Thoracic aorta (tissue), 2 donors: ENCODE measurements around the gene TECPR2. TPM values are rescaled to one million over a fixed set of nuclear protein-coding genes. Genes with fewer than 3 reads are reported as not detected.

Experiments
- ATAC-seq: fragments of 150-250 bp; one replicate; pipeline ENCODE4 v1.8.0; 2017; ENCODE audit warnings: low read depth; ENCODE audit not compliant: insufficient number of reproducible peaks, low FRiP score
- DNase-seq: peaks from one replicate; pipeline ENCODE4 v3.0.0-alpha.2; 2020; ENCODE audit warnings: low spot score
- H3K27ac ChIP-seq, 2 donors: fragments of 200-600 bp; sonication (generic); 1 replicate in 1 of 2; 2 replicates in 1 of 2; pipeline ENCODE4 v1.5.1; 2016; ENCODE audit warnings: mild to moderate bottlenecking in 2 of 2, moderate library complexity in 2 of 2
- H3K27me3 ChIP-seq: fragments of 200-600 bp; sonication (generic); replicated peaks from 2 replicates; pipeline ENCODE4 v1.6.0; 2016; ENCODE audit warnings: mild to moderate bottlenecking; ENCODE audit not compliant: insufficient read depth
- H3K36me3 ChIP-seq: fragments of 200-600 bp; sonication (generic); one replicate; pipeline ENCODE4 v1.5.1; 2016
- H3K4me1 ChIP-seq, 2 donors: fragments of 200-600 bp; sonication (generic); 1 replicate in 1 of 2; 2 replicates in 1 of 2; pipeline versions ENCODE4 v1.5.1 to v1.6.0; 2016; ENCODE audit warnings: low read depth in 2 of 2, mild to moderate bottlenecking in 1 of 2; ENCODE audit not compliant: control insufficient read depth in 1 of 2
- H3K4me3 ChIP-seq: fragments of 200-600 bp; sonication (generic); 2 replicates; pipeline ENCODE4 v1.5.1; 2016; ENCODE audit warnings: mild to moderate bottlenecking
- H3K9me3 ChIP-seq: fragments of 200-600 bp; sonication (generic); 2 replicates; pipeline ENCODE4 v1.5.1; 2016
- CTCF ChIP-seq: fragments of 200-600 bp; sonication (generic); IDR thresholded peaks from one replicate; pipeline ENCODE4 v1.5.1; 2019; ENCODE audit warnings: antibody characterized with exemption
- total RNA-seq, 2 donors: library from RNA; depleted of rRNA; stranded (reverse); fragments of >200 nt; gene quantifications; one replicate each; pipeline versions ENCODE4 v1.1.0 to v1.2.3, GENCODE V29; 2016

The TECPR2 gene
- total RNA-seq, 2 donors from 2014 or later, result 36.5 to 41.3 TPM

DNA sequence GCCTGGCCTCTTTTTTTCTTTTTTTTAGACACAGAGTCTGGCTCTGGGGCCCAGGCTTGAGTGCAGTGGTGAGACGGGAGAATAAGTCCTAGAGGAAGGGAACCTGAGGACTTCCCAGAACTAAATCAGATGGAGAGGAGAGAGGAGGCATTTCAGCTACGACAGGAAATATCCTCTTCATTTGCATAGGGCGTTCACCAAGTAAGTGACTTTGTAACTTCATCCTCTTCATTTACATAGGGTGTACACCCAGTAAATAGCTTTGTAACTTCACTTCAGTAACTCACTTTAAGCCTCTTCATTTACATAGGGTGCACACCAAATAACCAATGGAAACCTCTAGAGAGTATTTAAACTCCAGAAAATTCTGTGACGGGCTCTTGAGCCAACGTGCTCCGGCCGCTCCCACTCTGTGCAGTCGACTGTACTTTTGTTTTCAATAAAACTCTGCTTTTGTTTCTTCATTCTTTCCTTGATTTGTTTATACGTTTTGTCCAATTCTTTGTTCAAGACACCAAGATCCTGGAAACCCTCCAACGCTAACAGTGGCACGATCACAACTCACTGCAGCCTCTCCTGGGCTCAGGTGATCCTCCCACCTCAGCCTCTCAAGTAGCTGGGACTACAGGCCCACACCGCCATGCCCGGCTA, 168.2 kb downstream of the TECPR2 start:
- no peak for TF ChIP-seq CTCF
- H3K9me3 ChIP-seq, result no peaks in the 10 kb centered on the region
- H3K27me3 ChIP-seq, result no peaks in the 10 kb centered on the region
- ATAC-seq (no peak), DNase-seq (no peak)
- no peak overlapping the region for H3K27ac ChIP-seq
- H3K36me3 ChIP-seq, result no peaks in the 10 kb centered on the region
- no peaks in the 10 kb centered on the region for H3K4me1 ChIP-seq
- H3K4me3 ChIP-seq, result no peak overlapping the region

DNA sequence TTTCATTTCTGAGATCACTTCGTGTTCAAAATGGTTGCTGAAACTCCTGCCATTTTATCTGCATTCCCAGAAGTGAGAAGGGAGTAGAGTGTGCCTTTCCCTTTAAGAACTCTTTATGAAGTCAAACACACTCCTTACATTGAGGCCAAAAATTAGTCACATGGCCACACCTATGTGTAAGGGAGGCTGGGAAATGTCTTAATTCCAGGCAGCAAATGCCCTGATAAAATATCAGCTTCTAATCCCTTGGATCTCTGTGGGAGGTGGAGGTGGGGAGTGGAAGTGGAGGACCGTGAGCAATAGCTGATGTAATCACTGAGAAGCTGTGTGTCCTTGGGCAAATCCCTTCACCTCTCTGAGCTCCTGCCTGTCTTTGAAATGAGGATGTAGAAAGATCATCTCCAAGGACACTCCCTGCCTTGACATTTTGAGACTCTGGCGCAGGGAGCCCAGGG, 169.5 kb downstream of the TECPR2 start:
- Histone ChIP-seq H3K27ac (no peak overlapping the region), H3K9me3 (no peaks in the 10 kb centered on the region), H3K4me1 (no peaks in the 10 kb centered on the region), H3K36me3 (no peaks in the 10 kb centered on the region), H3K27me3 (no peaks in the 10 kb centered on the region), H3K4me3 (no peak overlapping the region)
- DNase-seq (no peak), ATAC-seq (no peak)
- TF ChIP-seq CTCF, result no peak

GRCh38 chr14:102537981-102538601, 175.3 kb downstream of the TECPR2 start:
- TF ChIP-seq CTCF, result no peak
- ATAC-seq (no peak), DNase-seq (no peak)
- Histone ChIP-seq H3K27ac (no peak overlapping the region), H3K27me3 (no peaks in the 10 kb centered on the region), H3K4me1 (no peaks in the 10 kb centered on the region), H3K36me3 (no peaks in the 10 kb centered on the region), H3K4me3 (no peak overlapping the region), H3K9me3 (no peaks in the 10 kb centered on the region)

GRCh38 chr14:102538602-102539543, 176.1 kb downstream of the TECPR2 start:
- Histone ChIP-seq H3K36me3 (no peaks in the 10 kb centered on the region), H3K27ac (no peak overlapping the region), H3K9me3 (no peaks in the 10 kb centered on the region), H3K4me3 (no peak overlapping the region), H3K4me1 (no peaks in the 10 kb centered on the region), H3K27me3 (no peaks in the 10 kb centered on the region)
- DNase-seq (no peak), ATAC-seq (no peak)
- TF ChIP-seq CTCF, result no peak
